ENCODE results near the gene GALNT2. TPM values are rescaled to one million over a fixed set of nuclear protein-coding genes. Genes with fewer than 3 reads are reported as not detected.

Gene GALNT2
- total and polyA plus RNA-seq, 2 experiments from 2014 or later = 17.8 to 48.3 TPM

DNA sequence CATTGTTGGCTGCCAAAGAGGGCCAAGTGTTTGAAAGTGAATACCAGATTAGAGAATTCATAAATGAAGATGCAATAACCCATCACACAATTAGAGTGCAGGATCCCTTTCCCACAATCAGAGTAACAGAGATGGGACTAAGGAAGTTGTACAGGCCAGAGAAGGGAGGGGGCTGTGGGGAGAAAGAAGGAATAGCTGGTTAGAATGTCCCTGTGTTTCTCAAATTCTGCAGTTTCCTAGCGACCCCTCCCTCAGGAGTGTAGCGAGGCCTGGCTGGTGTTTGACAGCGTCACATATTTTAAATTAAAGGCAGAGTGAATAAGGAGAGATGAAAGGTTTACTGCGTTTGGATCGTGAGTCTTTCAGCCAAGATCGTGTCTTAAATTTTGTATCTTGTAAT lies 58.1 kb downstream of the GALNT2 start (continued):
- no peak for TF ChIP-seq EZH2 (IDR thresholded peaks at IDR 0.05; ENCODE audit: low read depth, unreplicated experiment)

GRCh38 chr1:230125640-230126528 lies 58.8 kb downstream of the GALNT2 start:
- no peak overlapping the region for H2AFZ ChIP-seq
- H3K27ac Mint-ChIP-seq = peak overlapping the region; percentile 69; the same call in 1 of the 2 replicates
- no peaks in the 10 kb centered on the region for H3K36me3 ChIP-seq (ENCODE audit: insufficient read depth)
- H3K27me3 ChIP-seq (ENCODE audit: insufficient read depth) = no peaks in the 10 kb centered on the region
- no peak overlapping the region for H3K27ac ChIP-seq (ENCODE audit: low read depth)
- no peak overlapping the region for H3K4me3 ChIP-seq
- no peak overlapping the region for H3K4me3 Mint-ChIP-seq
- H3K4me1 Mint-ChIP-seq = peaks cover 54% of the 10 kb centered on the region
- H3K4me1 ChIP-seq (ENCODE audit: insufficient read depth) = peaks cover 23% of the 10 kb centered on the region; the same call in 1 of the 2 replicates
- peaks cover 8% of the 10 kb centered on the region for H3K27me3 Mint-ChIP-seq (ENCODE audit: insufficient read depth, low read depth, poor library complexity)
- H4K20me1 ChIP-seq (replicated peaks; ENCODE audit: insufficient read depth) = peaks cover 3% of the 10 kb centered on the region
- no peaks in the 10 kb centered on the region for H3F3A ChIP-seq (replicated peaks; ENCODE audit: low read depth)
- peaks cover 2% of the 10 kb centered on the region; the same call in 2 of the 3 replicates for H3K36me3 Mint-ChIP-seq (ENCODE audit: low read depth)
- H3K9me2 ChIP-seq (ENCODE audit: insufficient read depth) = no peaks in the 10 kb centered on the region
- ATAC-seq (peak; percentile 12; the same call in 2 of the 3 replicates), DNase-seq (ENCODE audit: low spot score) (no peak)
- 0 out of 2 replicates have a peak overlapping the region, but pooled peaks have one; percentile 31 for H3K4me2 ChIP-seq
- H3K9me3 Mint-ChIP-seq = no peaks in the 10 kb centered on the region
- peaks cover 78% of the 10 kb centered on the region for H3K79me2 ChIP-seq (replicated peaks; ENCODE audit: insufficient read depth)
- TF ChIP-seq ETS1 (IDR thresholded peaks at IDR 0.05) (no peak), POLR2AphosphoS5 (IDR thresholded peaks at IDR 0.05; ENCODE audit: low read depth) (no peak), NANOG (IDR thresholded peaks at IDR 0.05; ENCODE audit: borderline replicate concordance) (no peak), STAT1 (IDR thresholded peaks at IDR 0.05; ENCODE audit: unreplicated experiment) (no peak), ZNF114 (CRISPR knock-in tag; IDR thresholded peaks at IDR 0.05) (no peak), EZH2phosphoT487 (IDR thresholded peaks at IDR 0.05; ENCODE audit: unreplicated experiment) (no peak), JUNB (IDR thresholded peaks at IDR 0.05; ENCODE audit: unreplicated experiment) (no peak), CREB1 (CRISPR knock-in tag; IDR thresholded peaks at IDR 0.05; ENCODE audit: low read depth) (no peak), EZH2 (IDR thresholded peaks at IDR 0.05; ENCODE audit: low read depth, unreplicated experiment) (no peak), REST (IDR thresholded peaks at IDR 0.05; ENCODE audit: unreplicated experiment) (no peak)
- TF ChIP-seq, protein P1, sequence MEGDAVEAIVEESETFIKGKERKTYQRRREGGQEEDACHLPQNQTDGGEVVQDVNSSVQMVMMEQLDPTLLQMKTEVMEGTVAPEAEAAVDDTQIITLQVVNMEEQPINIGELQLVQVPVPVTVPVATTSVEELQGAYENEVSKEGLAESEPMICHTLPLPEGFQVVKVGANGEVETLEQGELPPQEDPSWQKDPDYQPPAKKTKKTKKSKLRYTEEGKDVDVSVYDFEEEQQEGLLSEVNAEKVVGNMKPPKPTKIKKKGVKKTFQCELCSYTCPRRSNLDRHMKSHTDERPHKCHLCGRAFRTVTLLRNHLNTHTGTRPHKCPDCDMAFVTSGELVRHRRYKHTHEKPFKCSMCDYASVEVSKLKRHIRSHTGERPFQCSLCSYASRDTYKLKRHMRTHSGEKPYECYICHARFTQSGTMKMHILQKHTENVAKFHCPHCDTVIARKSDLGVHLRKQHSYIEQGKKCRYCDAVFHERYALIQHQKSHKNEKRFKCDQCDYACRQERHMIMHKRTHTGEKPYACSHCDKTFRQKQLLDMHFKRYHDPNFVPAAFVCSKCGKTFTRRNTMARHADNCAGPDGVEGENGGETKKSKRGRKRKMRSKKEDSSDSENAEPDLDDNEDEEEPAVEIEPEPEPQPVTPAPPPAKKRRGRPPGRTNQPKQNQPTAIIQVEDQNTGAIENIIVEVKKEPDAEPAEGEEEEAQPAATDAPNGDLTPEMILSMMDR (conservative IDR thresholded peaks at IDR 0.05; ENCODE audit: low read depth in 2 of 2) = no peak

All from GM23338 (cell line).